SK-N-SH treated with all-trans-retinoic acid at 6 μM for 48 hours (cell line): ENCODE data around the gene FOXRED1.

Experiments
- ARNTL ChIP-seq: fragments of 450-650 bp; formaldehyde crosslinking; IDR thresholded peaks from 2 replicates; pipeline ENCODE4 v1.5.0; 2020; ENCODE audit warnings: low read depth, mild to moderate bottlenecking, moderate library complexity, borderline replicate concordance
- ESRRG ChIP-seq: fragments of 250-450 bp; sonication (Bioruptor Pico); IDR thresholded peaks from 2 replicates; pipeline ENCODE4 v1.6.1; 2021; ENCODE audit warnings: mild to moderate bottlenecking
- GLIS3 ChIP-seq: fragments of 250-450 bp; sonication (Bioruptor Pico); IDR thresholded peaks from 2 replicates; pipeline ENCODE4 v1.5.0; 2020; ENCODE audit warnings: mild to moderate bottlenecking, moderate library complexity
- PATZ1 ChIP-seq: fragments of 250-450 bp; sonication (Bioruptor Pico); IDR thresholded peaks from 2 replicates; pipeline ENCODE4 v1.8.0; 2020; ENCODE audit warnings: mild to moderate bottlenecking, moderate library complexity, borderline replicate concordance
- PPARA ChIP-seq: fragments of 250-450 bp; sonication (Bioruptor Pico); IDR thresholded peaks from 2 replicates; pipeline ENCODE4 v1.5.0; 2020; ENCODE audit warnings: mild to moderate bottlenecking, borderline replicate concordance
- SNAI2 ChIP-seq: fragments of 250-450 bp; sonication (Bioruptor Pico); IDR thresholded peaks from 2 replicates; pipeline ENCODE4 v1.5.0; 2020; ENCODE audit warnings: mild to moderate bottlenecking, moderate library complexity
- ZFP3 ChIP-seq: fragments of 250-450 bp; sonication (Bioruptor Pico); IDR thresholded peaks from 2 replicates; pipeline ENCODE4 v1.5.0; 2020; ENCODE audit warnings: mild to moderate bottlenecking, moderate library complexity
- ZFP30 ChIP-seq: fragments of 450-650 bp; formaldehyde crosslinking; IDR thresholded peaks from 2 replicates; pipeline ENCODE4 v1.5.0; 2022; ENCODE audit warnings: mild to moderate bottlenecking, moderate library complexity
- ZNF565 ChIP-seq: fragments of 450-650 bp; formaldehyde crosslinking; conservative IDR thresholded peaks from 2 replicates; pipeline ENCODE4 v1.5.0; 2020; ENCODE audit warnings: low read depth, mild to moderate bottlenecking, moderate library complexity
- ZNF70 ChIP-seq: fragments of 450-650 bp; formaldehyde crosslinking; IDR thresholded peaks from 2 replicates; pipeline ENCODE4 v1.5.0; 2020; ENCODE audit warnings: mild to moderate bottlenecking, moderate library complexity
- ZNF8 ChIP-seq: fragments of 450-650 bp; formaldehyde crosslinking; IDR thresholded peaks from 2 replicates; pipeline ENCODE4 v1.5.0; 2020; ENCODE audit warnings: mild to moderate bottlenecking, moderate library complexity
- TF ChIP-seq, protein P1 (sequence below): fragments of 250-450 bp; sonication (Bioruptor Pico); IDR thresholded peaks from 2 replicates; pipeline ENCODE4 v1.5.1; 2020; ENCODE audit warnings: low read depth, mild to moderate bottlenecking, moderate library complexity

DNA sequence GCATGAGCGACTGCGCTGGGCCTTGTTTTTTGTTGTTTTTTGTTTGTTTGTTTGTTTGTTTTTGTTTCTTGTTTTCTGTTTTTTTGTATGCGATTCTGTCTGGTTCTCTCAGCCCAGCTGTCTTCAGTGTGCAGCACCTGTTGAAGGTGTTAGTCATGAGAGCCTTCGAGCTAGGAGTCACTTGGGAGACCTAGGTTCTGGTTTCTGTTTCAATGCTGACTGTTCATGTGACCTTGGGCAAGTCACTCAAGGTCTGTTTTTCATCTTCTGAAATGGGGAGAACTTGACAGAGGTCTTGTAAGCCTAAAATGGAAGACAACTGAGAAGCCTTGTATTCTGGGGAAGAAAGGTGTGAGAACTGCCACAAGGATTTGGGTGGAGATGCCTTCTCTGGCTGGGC lies 36.7 kb downstream of the FOXRED1 start:
- no peak for TF ChIP-seq PATZ1 (CRISPR knock-in tag)
- TF ChIP-seq GLIS3 (CRISPR knock-in tag), result no peak
- no peak for TF ChIP-seq ZFP30 (CRISPR knock-in tag)
- no peak for TF ChIP-seq ZFP3 (CRISPR knock-in tag)
- no peak for TF ChIP-seq ZNF565 (CRISPR knock-in tag)
- TF ChIP-seq, protein P1, sequence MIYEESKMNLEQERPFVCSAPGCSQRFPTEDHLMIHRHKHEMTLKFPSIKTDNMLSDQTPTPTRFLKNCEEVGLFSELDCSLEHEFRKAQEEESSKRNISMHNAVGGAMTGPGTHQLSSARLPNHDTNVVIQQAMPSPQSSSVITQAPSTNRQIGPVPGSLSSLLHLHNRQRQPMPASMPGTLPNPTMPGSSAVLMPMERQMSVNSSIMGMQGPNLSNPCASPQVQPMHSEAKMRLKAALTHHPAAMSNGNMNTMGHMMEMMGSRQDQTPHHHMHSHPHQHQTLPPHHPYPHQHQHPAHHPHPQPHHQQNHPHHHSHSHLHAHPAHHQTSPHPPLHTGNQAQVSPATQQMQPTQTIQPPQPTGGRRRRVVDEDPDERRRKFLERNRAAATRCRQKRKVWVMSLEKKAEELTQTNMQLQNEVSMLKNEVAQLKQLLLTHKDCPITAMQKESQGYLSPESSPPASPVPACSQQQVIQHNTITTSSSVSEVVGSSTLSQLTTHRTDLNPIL (CRISPR knock-in tag), result no peak
- no peak for TF ChIP-seq ZNF70 (CRISPR knock-in tag)
- TF ChIP-seq ZNF8, result no peak
- TF ChIP-seq ESRRG, result no peak
- TF ChIP-seq SNAI2 (CRISPR knock-in tag), result no peak
- no peak for TF ChIP-seq PPARA (CRISPR knock-in tag)
- no peak for TF ChIP-seq ARNTL (CRISPR knock-in tag)
